GM12872 (cell line): ENCODE measurements around the gene SPATA45.

Source experiments
- TF ChIP-seq, protein P1 (sequence below): IDR thresholded peaks from 3 replicates; pipeline ENCODE4 v1.5.1; 2011; ENCODE audit warnings: low read depth, mild to moderate bottlenecking, low read length, moderate library complexity; ENCODE audit not compliant: insufficient read depth

SPATA45 gene

GRCh38 chr1:212864201-212864600, 16.8 kb upstream of the SPATA45 start:
- TF ChIP-seq, protein P1, sequence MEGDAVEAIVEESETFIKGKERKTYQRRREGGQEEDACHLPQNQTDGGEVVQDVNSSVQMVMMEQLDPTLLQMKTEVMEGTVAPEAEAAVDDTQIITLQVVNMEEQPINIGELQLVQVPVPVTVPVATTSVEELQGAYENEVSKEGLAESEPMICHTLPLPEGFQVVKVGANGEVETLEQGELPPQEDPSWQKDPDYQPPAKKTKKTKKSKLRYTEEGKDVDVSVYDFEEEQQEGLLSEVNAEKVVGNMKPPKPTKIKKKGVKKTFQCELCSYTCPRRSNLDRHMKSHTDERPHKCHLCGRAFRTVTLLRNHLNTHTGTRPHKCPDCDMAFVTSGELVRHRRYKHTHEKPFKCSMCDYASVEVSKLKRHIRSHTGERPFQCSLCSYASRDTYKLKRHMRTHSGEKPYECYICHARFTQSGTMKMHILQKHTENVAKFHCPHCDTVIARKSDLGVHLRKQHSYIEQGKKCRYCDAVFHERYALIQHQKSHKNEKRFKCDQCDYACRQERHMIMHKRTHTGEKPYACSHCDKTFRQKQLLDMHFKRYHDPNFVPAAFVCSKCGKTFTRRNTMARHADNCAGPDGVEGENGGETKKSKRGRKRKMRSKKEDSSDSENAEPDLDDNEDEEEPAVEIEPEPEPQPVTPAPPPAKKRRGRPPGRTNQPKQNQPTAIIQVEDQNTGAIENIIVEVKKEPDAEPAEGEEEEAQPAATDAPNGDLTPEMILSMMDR = no peak

DNA sequence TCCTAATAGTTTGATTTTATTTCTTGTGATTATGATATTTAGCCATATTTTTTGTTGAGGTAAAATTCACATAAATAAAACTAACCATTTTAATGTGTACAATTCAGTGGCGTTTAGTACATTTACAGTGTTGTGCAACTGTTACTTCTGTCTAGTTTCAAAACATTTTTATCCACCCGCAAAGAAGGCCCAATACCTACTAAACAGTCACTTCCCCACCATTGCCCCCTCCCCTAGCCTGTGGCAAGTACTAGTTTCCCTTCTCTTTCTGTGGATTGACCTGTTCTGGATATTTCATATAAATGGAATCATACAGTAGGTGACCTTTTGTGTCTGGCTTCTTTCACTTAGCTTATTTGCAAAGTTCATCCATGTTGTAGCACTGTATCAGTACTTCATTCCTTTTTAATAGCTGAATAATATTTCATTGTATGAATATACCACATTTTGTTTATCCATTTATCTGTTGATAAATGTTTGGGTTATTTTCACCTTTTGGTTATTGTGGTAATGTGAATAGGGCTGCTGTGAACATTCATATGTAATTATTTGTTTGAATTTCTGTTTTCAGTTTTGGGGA, 14.8 kb upstream of the SPATA45 start:
- TF ChIP-seq, protein P1 = no peak

- TF ChIP-seq, protein P1 = no peak
Measured at GRCh38 chr1:212860713-212861581, 13.5 kb upstream of the SPATA45 start.

GRCh38 chr1:212858461-212859265, 11.2 kb upstream of the SPATA45 start:
- TF ChIP-seq, protein P1 = no peak

DNA sequence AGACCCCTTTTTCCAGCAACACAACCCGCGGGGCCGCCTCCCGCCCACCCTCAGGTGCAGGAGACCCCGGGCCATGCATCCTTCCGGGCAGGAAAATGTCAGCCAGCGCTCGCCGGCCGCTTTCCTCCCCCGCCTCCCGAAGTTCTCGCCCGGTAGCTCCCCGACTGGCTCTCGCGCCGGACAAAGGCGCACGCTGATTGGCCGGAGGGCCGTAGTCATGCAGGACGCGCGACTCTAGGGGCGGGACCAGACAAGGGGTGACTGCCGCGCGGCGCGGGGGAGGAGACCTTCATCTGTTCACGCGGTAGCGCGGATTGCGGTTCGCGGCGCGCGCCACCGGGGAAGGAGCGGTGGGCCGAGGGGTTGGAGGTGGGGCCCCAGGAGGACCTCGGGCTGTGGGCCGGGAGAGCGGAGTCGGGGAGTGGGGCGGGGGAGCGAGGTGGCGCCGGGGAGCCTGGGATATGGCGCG, 10.6 kb upstream of the SPATA45 start, which contains the start of gene FLVCR1:
FLVCR1 (plus strand) TSS at position 284 of the 469 bp plus-strand sequence; CDS start at position 462, 178 bp downstream.
- TF ChIP-seq, protein P1 = no peak

DNA sequence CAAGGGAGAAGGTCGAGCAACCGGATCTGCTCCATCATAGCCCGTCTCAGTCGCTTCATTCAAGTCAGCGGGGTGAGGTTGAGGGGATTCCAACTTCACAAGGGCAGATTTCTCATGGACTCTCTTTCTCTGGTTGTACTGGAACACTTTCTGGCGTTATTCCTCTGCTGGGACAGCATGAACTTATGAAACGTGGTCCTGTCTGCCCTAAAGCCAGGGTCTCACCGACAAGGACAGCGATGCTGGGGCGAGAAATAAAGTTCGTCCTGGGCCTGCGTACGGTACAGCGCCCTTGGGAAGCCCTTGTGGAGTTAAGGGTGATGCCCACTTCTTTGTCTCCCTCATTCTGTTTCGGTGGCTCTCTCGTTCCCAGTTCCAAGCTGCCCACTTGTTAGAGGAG, 9.3 kb upstream of the SPATA45 start:
- TF ChIP-seq, protein P1 = no peak

- TF ChIP-seq, protein P1 = no peak
Measured at GRCh38 chr1:212853658-212854057, 6.2 kb upstream of the SPATA45 start.
